Measurements from ENCODE around the gene IL17REL. TPM values are rescaled to one million over a fixed set of nuclear protein-coding genes. Genes with fewer than 3 reads are reported as not detected.

Gene IL17REL
- total RNA-seq, 4 donors from 2014 or later = not detected

DNA sequence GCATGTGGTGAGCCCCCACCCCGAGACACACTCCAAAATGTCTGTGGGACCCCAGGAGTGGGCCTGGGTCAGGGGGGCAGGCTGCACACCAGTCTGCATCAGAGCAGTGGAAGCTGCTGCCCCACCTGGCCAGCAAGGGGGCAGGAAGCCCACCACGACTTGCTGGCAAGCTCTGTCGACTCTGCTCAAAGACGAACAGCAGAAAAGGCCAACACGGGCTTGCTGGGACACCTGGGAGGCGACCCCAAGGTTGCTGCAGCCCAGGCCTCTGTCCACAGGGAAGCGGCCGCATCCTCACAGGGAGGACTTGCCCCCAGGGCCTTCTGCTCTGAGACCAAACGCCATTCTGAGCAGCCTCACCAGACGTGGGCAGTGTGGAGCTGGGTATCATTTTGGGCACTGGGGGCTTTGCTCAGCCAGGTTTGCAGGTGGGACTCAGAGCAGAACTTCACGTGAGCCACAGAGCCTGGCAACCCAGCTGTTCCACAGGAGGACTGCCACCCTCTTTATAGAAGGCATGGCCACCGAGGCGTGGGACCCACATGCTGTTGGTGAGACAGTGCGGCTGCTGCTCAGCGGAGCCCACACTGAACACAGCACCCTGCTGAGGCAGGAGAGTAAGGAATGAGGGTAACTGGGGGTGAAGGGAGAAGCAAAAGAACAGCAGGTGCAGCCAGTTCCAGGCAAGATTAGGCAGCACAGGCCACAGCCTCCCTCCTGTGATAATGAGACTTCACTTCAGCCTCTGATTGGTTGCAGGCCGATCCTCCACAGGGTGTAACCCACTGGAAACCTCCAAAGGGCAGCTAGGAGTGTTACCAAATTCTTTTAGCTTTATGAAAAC lies 11.0 kb downstream of the IL17REL start:
- no peak overlapping the region for H3K4me3 ChIP-seq (ENCODE audit: low read depth, poor library complexity, severe bottlenecking)
- WGBS, 2 donors = 72 to 83% methylated on average over 14 to 15 of the region's 16 CpGs
- TF ChIP-seq, protein P1, sequence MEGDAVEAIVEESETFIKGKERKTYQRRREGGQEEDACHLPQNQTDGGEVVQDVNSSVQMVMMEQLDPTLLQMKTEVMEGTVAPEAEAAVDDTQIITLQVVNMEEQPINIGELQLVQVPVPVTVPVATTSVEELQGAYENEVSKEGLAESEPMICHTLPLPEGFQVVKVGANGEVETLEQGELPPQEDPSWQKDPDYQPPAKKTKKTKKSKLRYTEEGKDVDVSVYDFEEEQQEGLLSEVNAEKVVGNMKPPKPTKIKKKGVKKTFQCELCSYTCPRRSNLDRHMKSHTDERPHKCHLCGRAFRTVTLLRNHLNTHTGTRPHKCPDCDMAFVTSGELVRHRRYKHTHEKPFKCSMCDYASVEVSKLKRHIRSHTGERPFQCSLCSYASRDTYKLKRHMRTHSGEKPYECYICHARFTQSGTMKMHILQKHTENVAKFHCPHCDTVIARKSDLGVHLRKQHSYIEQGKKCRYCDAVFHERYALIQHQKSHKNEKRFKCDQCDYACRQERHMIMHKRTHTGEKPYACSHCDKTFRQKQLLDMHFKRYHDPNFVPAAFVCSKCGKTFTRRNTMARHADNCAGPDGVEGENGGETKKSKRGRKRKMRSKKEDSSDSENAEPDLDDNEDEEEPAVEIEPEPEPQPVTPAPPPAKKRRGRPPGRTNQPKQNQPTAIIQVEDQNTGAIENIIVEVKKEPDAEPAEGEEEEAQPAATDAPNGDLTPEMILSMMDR (IDR thresholded peaks at IDR 0.05) = no peak
- TF ChIP-seq POLR2A (IDR thresholded peaks at IDR 0.05) = no peak
- peak in 1 of 2 donors; percentile 81 for DNase-seq (ENCODE audit: low spot score in 2 of 2)
- intact Hi-C loops (cut with DNase I; ENCODE audit: low total_unique reads) = no loop called here

DNA sequence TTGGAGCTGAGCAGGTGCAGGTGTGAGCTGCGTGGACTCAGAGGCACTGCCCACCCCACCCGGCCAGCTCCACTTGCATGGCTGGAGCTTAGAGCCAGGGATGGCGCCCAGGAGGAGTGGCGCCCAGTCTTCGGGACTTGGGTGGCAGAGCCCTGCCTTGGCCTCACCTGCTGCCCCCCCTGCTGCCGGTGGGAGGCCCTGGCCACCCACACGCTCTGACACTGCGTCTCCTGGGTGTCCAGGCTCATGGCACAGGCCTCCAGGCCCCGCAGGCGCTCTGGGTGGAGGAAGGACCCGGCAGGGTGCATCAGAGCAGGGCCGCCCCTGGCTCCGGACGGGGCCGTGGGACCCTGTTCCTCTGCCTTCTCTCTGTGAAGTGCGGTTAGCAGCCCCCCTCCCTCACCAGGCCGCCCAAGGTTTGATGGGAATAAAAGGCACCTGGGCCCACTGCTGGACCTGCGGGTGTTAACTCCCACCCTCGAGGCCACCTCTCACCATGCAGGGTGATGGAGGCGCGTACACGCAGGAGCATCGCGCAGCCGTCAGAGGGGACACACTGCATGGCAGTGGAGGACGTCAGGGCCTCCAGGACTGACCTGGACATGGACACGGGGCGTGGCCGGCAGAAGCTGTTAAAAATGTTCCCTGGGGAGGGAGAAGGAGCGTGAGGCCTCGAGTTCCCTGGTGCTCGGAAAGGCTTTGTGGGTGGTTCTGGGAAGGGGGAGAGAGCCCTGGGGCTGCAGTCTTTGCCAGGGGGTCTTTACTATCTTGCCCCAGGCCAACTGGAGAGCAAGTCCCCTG lies 11.8 kb downstream of the IL17REL start:
- intact Hi-C loops (cut with DNase I; ENCODE audit: low total_unique reads) = no loop called here
- peak in 1 of 2 donors; percentile 76 for DNase-seq (ENCODE audit: low spot score in 2 of 2)
- no peak overlapping the region for H3K4me3 ChIP-seq (ENCODE audit: low read depth, poor library complexity, severe bottlenecking)
- TF ChIP-seq, protein P1 (IDR thresholded peaks at IDR 0.05) = no peak
- 87 to 91% methylated on average over 23 to 29 of the region's 32 CpGs for WGBS, 2 donors

DNA sequence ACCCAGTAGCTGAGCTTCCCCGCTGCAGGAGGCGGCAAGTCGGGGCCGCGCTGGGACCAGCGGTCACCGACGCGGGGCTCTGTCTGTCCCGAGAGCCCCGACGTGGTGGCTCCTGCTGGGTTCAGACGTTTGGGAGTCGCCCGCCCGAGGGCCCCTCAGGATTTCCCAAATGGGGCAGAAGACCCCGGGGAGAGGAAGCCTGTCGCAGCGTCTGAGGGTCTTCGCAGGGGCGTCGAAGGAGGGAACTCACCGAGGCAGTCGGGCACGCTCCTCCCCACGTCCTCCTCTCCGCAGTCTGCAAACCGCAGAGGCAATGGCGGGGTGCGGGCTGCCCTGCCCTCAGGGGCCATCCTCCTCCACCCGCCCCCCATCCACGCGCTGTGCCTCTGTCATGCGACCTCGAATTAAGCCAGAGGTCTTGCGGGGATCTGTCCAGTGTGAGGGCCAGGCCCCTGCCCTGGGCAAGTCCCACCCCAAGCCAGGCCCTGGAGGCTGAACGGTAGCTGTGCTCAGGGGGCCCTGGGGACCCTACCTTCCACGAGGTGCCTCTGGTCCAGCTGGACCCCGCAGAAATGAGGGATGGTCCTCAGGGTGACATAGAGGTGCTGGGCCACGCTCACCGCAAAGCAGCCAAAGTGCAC lies 12.5 kb downstream of the IL17REL start:
- no peak for TF ChIP-seq POLR2A (IDR thresholded peaks at IDR 0.05)
- TF ChIP-seq, protein P1 (IDR thresholded peaks at IDR 0.05) = no peak
- DNase-seq (ENCODE audit: low spot score in 2 of 2) = peak in 1 of 2 donors; percentile 75
- intact Hi-C loops (cut with DNase I; ENCODE audit: low total_unique reads) = no loop called here
- WGBS, 2 donors = 53 to 55% methylated on average over 25 to 28 of the region's 41 CpGs
- no peak overlapping the region for H3K4me3 ChIP-seq (ENCODE audit: low read depth, poor library complexity, severe bottlenecking)

DNA sequence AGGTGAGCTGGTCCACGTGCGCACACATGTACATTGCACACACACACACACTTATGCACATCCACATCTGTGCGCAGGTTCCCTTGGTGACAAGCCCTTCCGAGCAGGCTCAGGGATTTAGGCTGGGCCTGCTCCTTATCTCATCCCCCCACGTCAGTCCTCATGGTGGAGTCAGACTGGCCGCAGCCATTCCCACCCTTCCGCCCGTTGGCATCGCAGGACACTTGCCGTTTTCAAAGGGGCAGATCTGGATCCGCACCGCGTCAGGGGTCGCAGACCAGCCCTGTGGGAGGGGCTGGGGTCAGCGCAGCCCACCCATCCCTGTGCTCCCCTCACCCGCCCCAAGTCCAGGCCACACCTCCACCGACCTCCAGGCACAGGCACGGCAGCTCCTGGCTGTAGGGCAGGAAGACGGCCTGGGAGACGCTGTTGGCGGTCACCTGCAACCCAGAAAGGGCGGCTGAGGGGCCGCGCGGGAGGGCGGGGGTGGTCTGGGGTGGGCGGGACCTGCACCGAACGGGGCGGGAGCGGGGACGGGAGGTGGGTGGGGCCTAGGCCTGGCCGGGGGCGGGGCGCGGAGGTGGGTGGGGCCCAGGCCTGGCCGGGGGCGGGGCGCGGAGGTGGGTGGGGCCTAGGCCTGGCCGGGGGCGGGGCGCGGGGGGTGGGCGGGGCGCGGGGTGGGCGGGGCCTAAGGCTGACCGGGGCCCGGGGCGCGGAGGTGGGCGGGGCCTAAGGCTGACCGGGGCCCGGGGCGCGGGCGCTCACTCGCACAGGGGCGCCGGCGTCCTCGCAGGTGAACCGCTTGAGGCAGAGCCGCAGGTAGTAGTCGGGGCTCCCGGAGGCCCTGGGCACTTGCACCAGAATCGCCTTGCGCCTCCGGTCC lies 13.3 kb downstream of the IL17REL start:
- intact Hi-C loops (cut with DNase I; ENCODE audit: low total_unique reads) = no loop called here
- TF ChIP-seq, protein P1 (IDR thresholded peaks at IDR 0.05) = no peak
- TF ChIP-seq POLR2A (IDR thresholded peaks at IDR 0.05) = no peak
- H3K4me3 ChIP-seq (ENCODE audit: low read depth, poor library complexity, severe bottlenecking) = no peak overlapping the region
- peak in 1 of 2 donors; percentile 65 for DNase-seq (ENCODE audit: low spot score in 2 of 2)
- 23 to 37% methylated on average over 13 to 37 of the region's 70 CpGs for WGBS, 2 donors

DNA sequence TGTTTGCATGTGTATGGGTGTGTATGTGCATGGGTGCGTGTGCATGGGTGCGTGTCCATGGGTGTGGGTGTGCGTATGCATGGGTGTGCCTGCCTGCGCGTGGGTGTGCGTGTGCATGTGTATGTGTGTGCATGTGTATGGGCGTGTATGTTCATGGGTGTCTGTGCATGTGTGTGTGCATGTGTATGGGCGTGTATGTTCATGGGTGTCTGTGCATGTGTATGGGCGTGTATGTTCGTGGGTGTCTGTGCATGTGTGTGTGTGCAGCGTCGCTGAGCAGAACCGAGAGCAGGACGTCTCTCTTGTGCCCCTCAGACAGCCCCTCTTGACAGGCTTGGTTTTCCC lies 13.9 kb downstream of the IL17REL start:
- no peak overlapping the region for H3K4me3 ChIP-seq (ENCODE audit: low read depth, poor library complexity, severe bottlenecking)
- TF ChIP-seq, protein P1 (IDR thresholded peaks at IDR 0.05) = no peak
- no peak for TF ChIP-seq POLR2A (IDR thresholded peaks at IDR 0.05)
- intact Hi-C loops (cut with DNase I; ENCODE audit: low total_unique reads) = no loop called here
- peak in 1 of 2 donors; percentile 66 for DNase-seq (ENCODE audit: low spot score in 2 of 2)
- 88 to 91% methylated on average over 14 of the region's 14 CpGs for WGBS, 2 donors

Data from lower leg skin (tissue), 4 donors.